Spleen (tissue), 7 donors: Measurements from ENCODE around the gene S100B.

Source experiments
- CTCF ChIP-seq, 11 experiments: fragments of 200-600 bp in 7 of 11; fragments of 450-650 bp in 4 of 11; sonication (generic) in 4 of 11; IDR thresholded peaks in 8 of 11; conservative IDR thresholded peaks in 3 of 11; 1 replicate in 7 of 11; 2 replicates in 4 of 11; pipeline versions ENCODE4 v1.4.0 to v1.8.0; 2016 to 2021; ENCODE audit warnings: antibody characterized with exemption in 11 of 11, inconsistent platforms in 4 of 11, mild to moderate bottlenecking in 1 of 11
- POLR2A ChIP-seq, 3 donors: fragments of 450-650 bp; IDR thresholded peaks; one replicate each; pipeline ENCODE4 v1.5.1; 2017; ENCODE audit warnings: antibody characterized with exemption in 3 of 3, mild to moderate bottlenecking in 1 of 3
- donor health status: DM: no; HTN: no; CAD: no; lungs with moderate emphysema.
- donor health status: DM: no; HTN: no; CAD: no.
- donor health status: DM: no; HTN: no; CAD: no.

- TF ChIP-seq CTCF (IDR thresholded peaks at IDR 0.05 in 8 of 11, conservative IDR thresholded peaks at IDR 0.05 in 3 of 11) (no peak), POLR2A (IDR thresholded peaks at IDR 0.05) (no peak)
Measured at GRCh38 chr21:46648539-46648938, 43.7 kb upstream of the S100B start.
